MM.1S (cell line): Measurements from ENCODE around the gene DLGAP1.

Experiments
- DNase-seq: peaks from one replicate; pipeline ENCODE4 v3.0.0-alpha.2; 2015
- H2AFZ ChIP-seq: fragments of 300-600 bp; sonication (generic); 2 replicates; pipeline ENCODE4 v1.6.0; 2016; ENCODE audit warnings: antibody characterized with exemption, low read length
- H3F3A ChIP-seq: fragments of 300-600 bp; sonication (generic); 2 replicates; pipeline ENCODE4 v1.6.1; 2016; ENCODE audit warnings: mild to moderate bottlenecking, antibody characterized with exemption, low read length, moderate library complexity, mixed read lengths; ENCODE audit not compliant: insufficient read depth
- H3K27ac ChIP-seq: fragments of 300-600 bp; sonication (generic); 2 replicates; pipeline ENCODE4 v1.5.1; 2016; ENCODE audit warnings: mild to moderate bottlenecking, low read length
- H3K27me3 ChIP-seq: fragments of 300-600 bp; sonication (generic); replicated peaks from 2 replicates; pipeline ENCODE4 v1.6.0; 2016; ENCODE audit warnings: low read length; ENCODE audit not compliant: insufficient read depth
- H3K36me3 ChIP-seq: fragments of 300-600 bp; sonication (generic); replicated peaks from 2 replicates; pipeline ENCODE4 v1.6.1; 2016; ENCODE audit warnings: mild to moderate bottlenecking, low read length, mixed read lengths; ENCODE audit not compliant: insufficient read depth
- H3K4me1 ChIP-seq: fragments of 300-600 bp; sonication (generic); 2 replicates; pipeline ENCODE4 v1.6.1; 2016; ENCODE audit warnings: low read length, mixed read lengths
- H3K4me2 ChIP-seq: fragments of 300-600 bp; sonication (generic); 2 replicates; pipeline ENCODE4 v1.6.0; 2016; ENCODE audit warnings: low read depth, low read length
- H3K4me3 ChIP-seq: fragments of 300-600 bp; sonication (generic); 2 replicates; pipeline ENCODE4 v1.5.1; 2016; ENCODE audit warnings: low read length, mixed read lengths
- H3K79me2 ChIP-seq: fragments of 300-600 bp; sonication (generic); 2 replicates; pipeline ENCODE4 v1.6.1; 2016; ENCODE audit warnings: mixed run types, low read length, mixed read lengths
- H3K9ac ChIP-seq: fragments of 300-600 bp; sonication (generic); 2 replicates; pipeline ENCODE4 v1.6.1; 2016; ENCODE audit warnings: low read length, mixed read lengths
- H3K9me2 ChIP-seq: fragments of 300-600 bp; sonication (generic); replicated peaks from 2 replicates; pipeline ENCODE4 v1.6.1; 2016; ENCODE audit warnings: mild to moderate bottlenecking, low read length, mixed read lengths; ENCODE audit not compliant: insufficient read depth
- H3K9me3 ChIP-seq: fragments of 300-600 bp; sonication (generic); replicated peaks from 2 replicates; pipeline ENCODE4 v1.6.1; 2016; ENCODE audit warnings: mild to moderate bottlenecking, low read length, mixed read lengths; ENCODE audit not compliant: insufficient read depth
- H4K20me1 ChIP-seq: fragments of 300-600 bp; sonication (generic); 2 replicates; pipeline ENCODE4 v1.6.1; 2016; ENCODE audit warnings: mild to moderate bottlenecking, low read length, moderate library complexity, mixed read lengths; ENCODE audit not compliant: insufficient read depth
- EZH2 ChIP-seq: fragments of 300-600 bp; sonication (generic); optimal IDR thresholded peaks from 2 replicates; pipeline ENCODE3; 2017; ENCODE audit warnings: low read depth, mild to moderate bottlenecking, antibody characterized with exemption, low read length, mixed read lengths
- EZH2phosphoT487 ChIP-seq: fragments of 300-600 bp; sonication (generic); IDR thresholded peaks from 2 replicates; pipeline ENCODE4 v1.6.1; 2018; ENCODE audit warnings: antibody characterized with exemption, low read length
- TF ChIP-seq, protein P1 (sequence below): fragments of 300-600 bp; sonication (generic); IDR thresholded peaks from 2 replicates; pipeline ENCODE4 v1.5.1; 2016; ENCODE audit warnings: antibody characterized with exemption, low read length, mixed read lengths

Gene DLGAP1

DNA sequence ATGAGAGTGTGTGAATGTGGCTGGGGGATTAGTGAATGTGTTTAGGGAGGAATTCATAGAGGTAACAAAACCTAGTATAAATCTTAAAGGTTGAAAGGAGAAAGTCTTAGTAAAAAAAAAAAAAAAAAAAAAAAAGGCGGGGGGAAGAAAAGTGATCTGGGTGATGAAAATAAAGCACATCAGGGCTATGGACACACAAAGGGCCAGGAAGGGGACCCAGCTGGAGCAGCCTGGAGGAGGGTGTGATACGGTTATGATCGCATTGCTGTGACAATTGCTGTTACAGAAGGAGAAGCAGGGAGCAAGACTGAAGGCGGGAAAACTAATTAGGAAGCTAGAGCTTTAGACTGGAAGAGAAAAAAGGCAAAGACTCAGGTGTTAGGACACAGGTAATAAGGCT lies 85.4 kb downstream of the DLGAP1 start:
- H3F3A ChIP-seq = no peaks in the 10 kb centered on the region
- H3K9ac ChIP-seq = no peak overlapping the region
- TF ChIP-seq EZH2phosphoT487 = no peak
- TF ChIP-seq EZH2 = no peak
- TF ChIP-seq, protein P1, sequence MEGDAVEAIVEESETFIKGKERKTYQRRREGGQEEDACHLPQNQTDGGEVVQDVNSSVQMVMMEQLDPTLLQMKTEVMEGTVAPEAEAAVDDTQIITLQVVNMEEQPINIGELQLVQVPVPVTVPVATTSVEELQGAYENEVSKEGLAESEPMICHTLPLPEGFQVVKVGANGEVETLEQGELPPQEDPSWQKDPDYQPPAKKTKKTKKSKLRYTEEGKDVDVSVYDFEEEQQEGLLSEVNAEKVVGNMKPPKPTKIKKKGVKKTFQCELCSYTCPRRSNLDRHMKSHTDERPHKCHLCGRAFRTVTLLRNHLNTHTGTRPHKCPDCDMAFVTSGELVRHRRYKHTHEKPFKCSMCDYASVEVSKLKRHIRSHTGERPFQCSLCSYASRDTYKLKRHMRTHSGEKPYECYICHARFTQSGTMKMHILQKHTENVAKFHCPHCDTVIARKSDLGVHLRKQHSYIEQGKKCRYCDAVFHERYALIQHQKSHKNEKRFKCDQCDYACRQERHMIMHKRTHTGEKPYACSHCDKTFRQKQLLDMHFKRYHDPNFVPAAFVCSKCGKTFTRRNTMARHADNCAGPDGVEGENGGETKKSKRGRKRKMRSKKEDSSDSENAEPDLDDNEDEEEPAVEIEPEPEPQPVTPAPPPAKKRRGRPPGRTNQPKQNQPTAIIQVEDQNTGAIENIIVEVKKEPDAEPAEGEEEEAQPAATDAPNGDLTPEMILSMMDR = no peak
- no peak overlapping the region for H3K4me3 ChIP-seq
- no peak overlapping the region for H2AFZ ChIP-seq
- no peak for DNase-seq
- H3K9me3 ChIP-seq = no peaks in the 10 kb centered on the region
- H3K79me2 ChIP-seq = no peaks in the 10 kb centered on the region
- H3K9me2 ChIP-seq = no peaks in the 10 kb centered on the region
- no peaks in the 10 kb centered on the region for H3K4me1 ChIP-seq
- H3K4me2 ChIP-seq = no peak overlapping the region
- no peaks in the 10 kb centered on the region for H3K27me3 ChIP-seq
- no peak overlapping the region for H3K27ac ChIP-seq
- no peaks in the 10 kb centered on the region for H4K20me1 ChIP-seq
- H3K36me3 ChIP-seq = no peaks in the 10 kb centered on the region; the same call in 1 of the 2 replicates

DNA sequence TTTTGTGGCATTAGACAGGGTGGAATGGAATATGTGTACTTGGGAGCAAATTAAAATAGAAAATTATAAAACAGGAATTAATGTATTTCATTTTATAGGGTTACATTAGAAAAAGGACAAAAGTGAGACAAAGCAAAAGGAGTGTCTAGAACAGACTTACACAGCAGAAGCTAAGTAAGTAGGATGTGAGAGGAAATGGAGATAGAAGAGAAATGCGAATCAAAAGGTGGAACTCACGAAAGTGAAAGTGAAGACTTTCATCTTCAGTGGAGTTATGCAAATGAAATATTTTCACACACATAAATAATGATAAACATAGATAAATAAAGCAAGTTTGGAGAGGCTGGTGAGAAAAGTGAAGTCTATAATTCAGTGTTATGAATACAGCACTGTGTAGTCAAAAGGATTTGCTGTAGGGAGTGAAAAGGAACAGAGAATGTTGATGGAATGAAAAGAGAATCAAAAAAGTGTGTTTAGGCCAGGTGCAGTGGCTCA lies 94.8 kb downstream of the DLGAP1 start:
- Histone ChIP-seq H3K9me3 (no peaks in the 10 kb centered on the region), H3K9me2 (no peaks in the 10 kb centered on the region), H3K4me2 (no peak overlapping the region), H3K4me3 (no peak overlapping the region), H3F3A (no peaks in the 10 kb centered on the region), H3K27me3 (no peaks in the 10 kb centered on the region), H3K9ac (no peak overlapping the region), H3K36me3 (no peaks in the 10 kb centered on the region), H4K20me1 (no peaks in the 10 kb centered on the region), H3K4me1 (no peaks in the 10 kb centered on the region), H2AFZ (no peak overlapping the region), H3K79me2 (no peaks in the 10 kb centered on the region), H3K27ac (no peak overlapping the region)
- TF ChIP-seq EZH2phosphoT487 (no peak), EZH2 (no peak)
- TF ChIP-seq, protein P1 = no peak
- no peak for DNase-seq

DNA sequence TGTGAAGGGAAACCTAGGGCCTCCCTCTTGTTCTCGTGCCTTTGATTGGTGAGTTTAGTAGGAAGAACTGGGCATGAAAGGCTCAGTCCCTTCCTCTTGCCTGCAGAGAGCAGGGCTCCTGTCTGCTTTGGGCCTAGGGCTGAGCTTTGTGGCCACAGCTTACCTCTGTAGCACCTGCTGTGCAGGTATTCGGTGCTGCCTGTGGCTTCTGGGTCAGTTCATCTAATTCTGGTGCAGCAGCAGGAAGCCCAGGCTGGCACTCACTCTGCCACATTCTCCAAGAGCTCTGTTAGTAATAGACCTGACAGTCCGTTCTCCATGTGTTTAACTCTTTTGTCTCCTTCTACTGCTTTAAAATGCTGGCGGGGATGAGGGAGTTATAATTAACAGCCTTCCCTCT lies 96.5 kb downstream of the DLGAP1 start:
- Histone ChIP-seq H3K9ac (no peak overlapping the region), H3K9me2 (no peaks in the 10 kb centered on the region), H3K27me3 (no peaks in the 10 kb centered on the region), H3F3A (no peaks in the 10 kb centered on the region), H3K79me2 (no peaks in the 10 kb centered on the region), H3K36me3 (no peaks in the 10 kb centered on the region), H3K4me3 (no peak overlapping the region), H4K20me1 (no peaks in the 10 kb centered on the region), H3K27ac (no peak overlapping the region), H3K4me1 (no peaks in the 10 kb centered on the region), H2AFZ (no peak overlapping the region), H3K4me2 (no peak overlapping the region), H3K9me3 (no peaks in the 10 kb centered on the region)
- TF ChIP-seq EZH2 (no peak), EZH2phosphoT487 (no peak)
- TF ChIP-seq, protein P1 = no peak
- DNase-seq = no peak
